RPMI7951 (cell line): ENCODE measurements around the gene TANGO2. TPM values are rescaled to one million over a fixed set of nuclear protein-coding genes. Genes with fewer than 3 reads are reported as not detected.

Experiments used
- DNase-seq: peaks from one replicate; pipeline ENCODE4 v3.0.0-alpha.2; 2012; ENCODE audit warnings: low read depth
- total RNA-seq: library from RNA; depleted of rRNA; stranded (reverse); fragments of >200 nt; shearing (Covaris generic); gene quantifications from 2 replicates; pipeline ENCODE4 v1.2.3, GENCODE V29; 2014

The TANGO2 gene
- total RNA-seq, 1 experiment from 2014 or later, result 14.9 TPM

- no peak for DNase-seq
Observed at GRCh38 chr22:19995611-19996339, 25.1 kb upstream of the TANGO2 start.

GRCh38 chr22:19996694-19997384 lies 24.1 kb upstream of the TANGO2 start:
- DNase-seq, result no peak

- no peak for DNase-seq
Observed at GRCh38 chr22:19997561-19998231, 23.2 kb upstream of the TANGO2 start.

GRCh38 chr22:19998232-19998951 lies 22.5 kb upstream of the TANGO2 start:
- DNase-seq, result no peak

GRCh38 chr22:19998991-19999820 lies 21.7 kb upstream of the TANGO2 start:
- no peak for DNase-seq

GRCh38 chr22:20000246-20001081 lies 20.4 kb upstream of the TANGO2 start:
- no peak for DNase-seq

GRCh38 chr22:20001082-20001638 lies 19.8 kb upstream of the TANGO2 start:
- no peak for DNase-seq

- DNase-seq, result no peak
Observed at GRCh38 chr22:20002128-20002527, 18.8 kb upstream of the TANGO2 start.

GRCh38 chr22:20002636-20003035 lies 18.3 kb upstream of the TANGO2 start:
- DNase-seq, result no peak

GRCh38 chr22:20003304-20003703 lies 17.6 kb upstream of the TANGO2 start:
- DNase-seq, result no peak

GRCh38 chr22:20004464-20004863 lies 16.4 kb upstream of the TANGO2 start:
- DNase-seq, result no peak

GRCh38 chr22:20008221-20008995 lies 12.5 kb upstream of the TANGO2 start:
- DNase-seq, result no peak

- no peak for DNase-seq
Observed at GRCh38 chr22:20009018-20009491, 11.9 kb upstream of the TANGO2 start.

- DNase-seq, result no peak
Observed at GRCh38 chr22:20009582-20010306, 11.2 kb upstream of the TANGO2 start.

GRCh38 chr22:20010307-20011122 lies 10.4 kb upstream of the TANGO2 start:
- DNase-seq, result no peak

GRCh38 chr22:20011123-20011992 lies 9.6 kb upstream of the TANGO2 start:
- no peak for DNase-seq
